GM18867 (cell line): ENCODE results near the gene SLC43A3.
"Not testable (repeated sequence)": the region's sequence is repeated elsewhere in the genome, so short reads cannot be mapped to it uniquely, and the experiment has no call there.

ENCODE experiments used
- ATAC-seq: cut with Tn5 transposase; IDR thresholded peaks from one replicate; pipeline ENCODE4 v1.9.1; 2021; ENCODE audit warnings: mild to moderate bottlenecking, moderate library complexity; ENCODE audit not compliant: unreplicated experiment

The SLC43A3 gene

DNA sequence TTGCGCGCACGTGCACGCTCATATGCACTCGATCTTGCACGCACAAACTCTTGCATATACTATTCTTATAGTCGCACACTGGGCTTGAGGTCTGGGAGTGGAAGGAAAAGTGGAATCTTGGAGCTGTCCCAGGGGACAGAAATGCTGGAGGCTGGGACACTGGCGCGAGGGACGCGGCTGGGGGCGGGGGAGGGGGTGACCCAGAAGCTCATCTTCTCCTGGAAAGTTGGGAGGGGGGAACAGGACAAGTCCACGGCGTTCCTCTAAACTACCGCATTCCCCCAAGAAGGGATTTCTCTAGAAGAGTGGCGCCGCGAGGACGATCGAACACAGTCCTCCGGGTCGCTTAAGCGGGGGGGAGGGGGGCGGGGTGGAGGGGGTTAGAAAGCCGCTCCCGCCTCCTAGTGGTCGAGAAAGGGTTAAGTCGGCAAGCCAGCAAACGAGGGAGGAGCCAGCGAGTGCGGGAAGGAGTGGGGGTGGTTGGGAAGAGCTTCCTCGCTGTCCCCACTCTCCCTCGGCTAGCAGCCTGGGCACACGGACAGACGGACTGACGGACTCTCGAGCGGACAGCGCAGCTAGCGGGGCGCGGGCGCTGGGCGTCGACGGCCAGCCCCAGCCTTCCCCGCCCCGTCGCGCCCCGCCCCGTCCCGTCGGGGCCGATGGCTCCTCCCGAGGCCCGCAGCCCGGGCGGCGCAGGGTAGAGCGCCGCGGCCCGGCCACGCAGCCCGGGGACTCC is 33.3 kb upstream of the SLC43A3 start, which contains the start of gene RTN4RL2:
TSS of gene RTN4RL2 (plus strand) at position 507 of the 736 bp plus-strand sequence. CDS start 338 bp downstream, outside the sequence.
- no peak for ATAC-seq

DNA sequence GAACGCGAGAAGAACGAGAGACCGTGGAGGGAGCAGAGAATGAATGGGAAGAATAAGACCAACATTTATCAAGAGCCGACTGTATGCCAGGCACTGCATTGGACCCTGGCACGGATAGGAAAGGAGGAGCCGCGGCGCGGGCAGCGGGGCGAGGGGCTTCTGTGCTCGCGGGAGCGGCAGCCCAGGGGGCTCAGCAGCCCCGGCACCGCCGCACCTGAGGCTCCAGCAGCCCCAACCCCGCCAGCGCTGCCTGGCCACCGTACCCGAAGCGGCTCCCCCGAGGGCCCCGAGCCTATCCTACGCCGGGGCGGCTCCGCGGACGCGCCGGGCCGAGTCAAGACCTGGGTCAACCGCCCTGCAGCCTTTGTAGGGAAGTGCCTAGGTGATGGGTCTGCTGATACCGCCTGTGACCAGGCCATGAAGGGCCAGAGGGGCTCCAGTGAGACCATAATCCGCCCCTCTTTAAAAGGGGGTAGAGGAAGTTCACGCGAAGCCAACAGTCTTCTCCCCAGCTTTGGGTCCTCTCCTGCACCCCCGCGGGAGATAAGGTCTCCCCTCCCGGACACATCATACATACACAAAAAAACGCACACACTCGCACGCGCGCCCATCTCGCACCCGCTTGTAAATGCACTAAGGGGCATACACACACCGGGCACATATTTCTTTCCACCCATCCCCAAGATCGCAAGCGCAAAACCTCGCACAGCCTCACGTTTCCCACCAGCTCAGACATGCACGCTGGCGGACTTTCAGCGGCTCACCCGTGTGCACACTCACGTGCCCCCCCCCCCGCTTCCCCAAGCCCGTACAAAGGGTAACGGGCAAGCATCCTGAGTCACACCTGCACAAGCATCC is 32.5 kb upstream of the SLC43A3 start:
- ATAC-seq = no peak

DNA sequence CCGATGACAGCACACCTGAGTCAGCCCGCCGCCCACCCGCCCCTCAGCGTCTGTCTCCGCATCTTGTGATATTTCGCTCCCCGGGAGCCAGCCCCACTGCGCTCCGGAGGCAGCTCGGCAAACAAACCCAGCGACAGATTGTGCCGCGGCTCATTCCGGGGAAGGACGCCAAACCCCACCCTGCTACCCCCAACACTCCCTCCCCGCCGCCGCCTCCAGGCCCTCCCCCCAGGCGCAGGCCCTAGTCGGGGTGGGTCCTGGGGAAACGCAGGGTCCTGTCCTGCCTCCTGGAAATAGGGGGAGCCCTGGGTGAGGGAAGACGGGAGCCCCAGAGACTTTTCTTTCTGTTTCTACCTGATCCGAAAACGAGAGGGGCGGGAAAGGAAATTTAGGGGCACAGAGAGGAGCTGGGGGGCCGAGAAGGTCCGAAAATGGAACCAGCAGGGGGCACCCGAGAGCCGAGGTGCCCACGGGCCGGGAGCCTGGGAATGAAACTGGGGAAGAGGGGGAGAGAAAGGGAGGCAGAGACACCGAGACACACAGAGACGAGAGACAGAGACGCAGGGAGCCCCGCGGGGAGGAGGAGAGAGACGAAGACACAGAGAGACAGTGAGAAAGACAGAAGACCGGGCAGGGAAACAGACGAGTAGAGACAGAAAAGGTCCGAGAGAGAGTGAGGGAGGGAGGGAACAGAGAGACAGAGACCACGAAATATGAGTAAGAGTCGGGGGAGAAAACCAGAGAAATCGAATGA is 31.7 kb upstream of the SLC43A3 start:
- no peak for ATAC-seq

DNA sequence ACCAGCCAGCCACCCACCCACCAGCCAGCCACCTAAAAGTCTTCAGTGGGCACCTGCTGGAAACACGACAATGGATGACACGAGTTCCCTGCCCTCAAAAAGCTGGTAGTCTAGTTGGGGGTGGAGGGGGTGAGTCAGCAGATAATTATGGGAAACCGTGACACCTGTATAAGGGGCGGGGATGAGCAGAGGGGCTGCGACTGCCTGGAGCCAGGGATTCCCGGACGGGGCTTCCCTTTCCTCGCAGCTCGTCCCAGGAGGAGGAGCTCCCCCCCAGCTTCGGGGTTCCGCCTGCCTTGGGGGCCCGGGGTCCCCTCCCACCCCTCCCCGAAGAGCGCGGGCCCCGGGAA is 31.1 kb upstream of the SLC43A3 start:
- no peak for ATAC-seq

DNA sequence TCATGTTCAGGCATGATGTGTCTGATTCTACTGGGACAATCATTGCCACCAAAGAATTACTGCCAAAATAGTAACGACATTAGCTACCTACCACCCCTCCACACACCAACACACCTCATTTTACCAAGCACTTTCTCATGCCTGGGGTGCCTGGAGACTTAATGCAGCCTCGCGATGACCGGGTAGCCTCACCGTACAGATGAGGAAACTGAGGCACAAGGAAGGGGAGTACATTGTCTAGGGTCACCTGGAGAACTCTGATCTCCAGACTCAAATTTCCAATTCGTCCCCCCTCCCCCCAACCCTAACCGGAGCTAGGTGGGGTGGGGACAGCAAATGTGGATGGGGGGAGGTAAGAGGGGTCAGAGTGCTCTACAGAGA is 30.7 kb upstream of the SLC43A3 start:
- peak; percentile 23 for ATAC-seq

DNA sequence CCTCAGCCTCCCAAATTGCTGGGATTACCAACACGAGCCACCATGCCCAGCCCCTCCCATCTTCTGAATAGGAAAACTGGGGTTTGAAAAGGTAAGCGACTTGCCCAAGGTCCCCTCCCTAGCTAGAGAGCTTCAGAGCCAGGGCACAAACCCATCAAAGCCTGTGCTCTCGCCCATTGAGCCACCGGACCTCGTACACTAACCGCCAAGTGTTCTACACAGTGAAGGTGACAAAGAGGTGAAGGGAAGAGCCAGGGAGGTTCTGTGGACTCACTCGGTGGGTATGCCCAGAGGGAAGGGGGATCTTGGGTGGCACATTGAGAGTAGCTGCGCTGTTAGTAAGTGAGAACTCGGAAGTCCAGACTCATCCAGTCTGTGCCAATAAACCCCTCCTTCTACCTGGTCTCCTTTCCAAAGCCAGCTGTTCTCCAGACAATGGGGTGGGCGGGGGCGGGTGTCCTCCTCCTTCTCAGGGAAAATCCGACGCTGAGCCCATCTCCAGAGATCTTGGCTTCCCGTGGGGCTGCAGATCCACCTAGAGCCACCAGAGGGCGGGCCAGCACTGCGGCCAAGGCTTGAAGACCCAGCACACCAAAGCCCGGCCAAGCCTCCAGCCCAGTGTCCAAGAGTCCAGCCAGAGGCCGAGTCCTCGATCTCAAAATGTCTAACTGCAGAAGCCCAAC is 30.2 kb upstream of the SLC43A3 start:
- ATAC-seq = peak; percentile 73

DNA sequence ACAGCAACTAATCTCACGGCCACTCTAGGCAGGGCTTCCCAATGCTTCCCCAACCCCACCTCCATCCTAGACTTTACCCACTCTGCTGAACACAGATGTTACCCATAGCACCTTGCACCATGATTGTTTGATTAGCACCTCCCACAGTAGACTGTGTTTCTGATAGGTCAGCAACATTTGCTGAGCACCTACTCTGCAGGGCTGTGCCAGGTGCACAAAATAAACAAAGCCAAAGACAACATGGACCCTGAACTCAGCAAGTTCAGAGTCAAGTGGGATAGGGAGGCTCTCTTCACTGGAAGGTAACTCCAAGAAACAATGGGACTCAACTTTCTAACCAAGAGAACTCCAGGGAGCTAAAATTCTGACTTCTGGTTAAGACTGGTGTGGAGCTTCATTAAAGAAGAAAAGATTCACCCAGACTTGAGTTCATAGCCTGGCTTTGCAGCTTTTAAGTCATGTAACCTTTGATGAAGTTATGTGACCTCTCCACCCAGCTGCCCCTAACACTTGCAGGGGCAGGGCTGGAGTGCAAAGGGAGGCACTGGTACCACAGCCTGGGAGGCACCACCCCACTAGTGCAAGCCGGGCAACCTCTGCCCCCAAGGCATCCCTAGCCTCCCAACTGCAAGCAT is 26.7 kb upstream of the SLC43A3 start:
- ATAC-seq = no peak

DNA sequence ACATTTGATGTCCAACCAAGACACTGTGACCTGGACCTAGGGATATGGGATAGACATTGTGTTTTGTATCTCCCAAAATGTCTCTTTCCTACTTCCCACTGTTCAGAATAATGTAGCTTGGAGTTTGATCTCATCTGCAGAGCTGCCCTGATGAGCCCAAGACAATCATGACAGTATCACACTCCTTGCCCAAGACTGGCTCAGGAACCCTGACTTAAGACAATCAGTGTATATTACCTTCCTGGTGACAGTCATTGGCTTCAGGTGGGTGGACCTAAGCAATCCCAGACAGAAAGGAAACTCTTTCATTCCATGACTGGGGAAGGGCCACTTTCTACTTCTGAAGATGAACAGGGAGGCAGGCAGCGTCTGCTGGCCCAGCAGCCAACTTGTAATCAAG is 19.1 kb upstream of the SLC43A3 start:
- no peak for ATAC-seq

DNA sequence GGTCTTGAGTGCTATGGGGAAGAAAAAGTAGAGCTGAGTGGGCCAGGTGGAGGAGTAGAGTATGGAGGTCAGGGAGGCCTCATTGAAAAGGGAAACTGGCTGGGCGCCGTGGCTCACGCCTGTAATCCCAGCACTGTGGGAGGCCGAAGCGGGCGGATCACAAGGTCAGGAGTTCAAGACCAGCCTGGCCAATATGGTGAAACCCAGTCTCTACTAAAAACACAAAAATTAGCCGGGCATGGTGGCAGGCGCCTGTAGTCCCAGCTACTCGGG is 18.1 kb upstream of the SLC43A3 start:
- ATAC-seq = not testable (repeated sequence)

DNA sequence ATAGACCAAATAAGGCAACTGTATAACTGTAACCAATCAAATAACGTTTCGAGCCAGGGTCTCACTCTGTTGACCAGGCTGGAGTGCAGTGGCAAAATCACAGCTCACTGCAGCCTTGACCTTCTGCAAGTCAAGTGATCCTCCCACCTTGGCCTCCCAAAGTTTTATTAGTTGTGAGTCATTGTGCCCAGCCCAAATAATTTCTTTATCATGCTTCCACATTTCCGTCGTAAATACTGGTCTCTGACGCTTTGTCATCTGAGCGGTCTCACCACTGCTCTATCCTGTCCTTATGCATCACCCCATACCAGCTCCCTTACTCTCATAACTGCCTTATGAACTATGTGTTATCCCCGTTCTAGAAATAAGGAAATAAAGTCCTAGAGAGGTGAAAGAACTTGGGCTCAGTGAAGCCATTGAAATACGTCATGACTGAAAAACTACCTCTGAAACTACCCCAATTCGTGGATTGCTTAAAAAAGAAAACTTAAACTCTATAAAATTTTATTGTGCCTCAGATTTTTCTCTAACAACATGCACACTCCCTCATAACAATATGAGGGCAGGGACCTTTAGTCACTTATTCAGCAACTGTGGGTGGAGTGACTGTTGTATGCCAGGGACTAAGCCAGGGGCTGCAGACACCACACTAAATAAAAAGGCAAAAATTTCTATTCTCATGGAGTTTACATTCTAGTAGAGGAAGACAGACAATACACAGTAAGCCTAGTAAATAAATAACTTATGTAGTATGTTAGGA is 17.6 kb upstream of the SLC43A3 start:
- ATAC-seq = no peak

DNA sequence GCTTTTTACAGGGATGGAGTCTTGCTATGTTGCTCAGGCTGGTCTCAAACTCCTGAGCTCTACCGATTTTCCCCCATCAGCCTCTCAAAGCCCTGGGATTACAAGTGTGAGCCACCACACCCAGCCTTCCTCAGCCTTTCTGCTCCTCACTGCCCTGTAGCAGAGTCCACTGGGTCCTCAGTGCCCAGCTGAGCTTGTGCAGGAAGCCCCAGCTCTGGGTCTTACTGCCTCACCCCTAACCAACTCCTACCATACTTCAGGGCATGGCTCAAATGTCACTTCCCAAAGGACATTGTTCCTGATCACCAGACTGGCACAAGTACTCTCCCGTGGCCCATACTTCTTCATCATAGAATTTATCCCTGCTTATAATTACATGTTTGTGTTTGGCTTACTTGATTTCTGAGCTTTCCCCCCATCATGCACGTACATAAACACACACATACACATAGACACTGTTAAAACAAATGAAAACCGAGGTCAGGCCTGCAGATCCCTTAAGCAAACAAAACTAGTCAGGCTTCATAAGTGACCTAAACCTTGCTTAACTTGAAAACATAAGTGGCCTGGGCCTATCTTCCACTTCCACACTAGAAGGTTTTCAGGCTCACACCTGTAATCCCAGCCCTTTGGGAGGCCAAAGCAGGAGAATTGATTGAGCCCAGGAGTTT is 14.0 kb upstream of the SLC43A3 start:
- ATAC-seq = no peak

DNA sequence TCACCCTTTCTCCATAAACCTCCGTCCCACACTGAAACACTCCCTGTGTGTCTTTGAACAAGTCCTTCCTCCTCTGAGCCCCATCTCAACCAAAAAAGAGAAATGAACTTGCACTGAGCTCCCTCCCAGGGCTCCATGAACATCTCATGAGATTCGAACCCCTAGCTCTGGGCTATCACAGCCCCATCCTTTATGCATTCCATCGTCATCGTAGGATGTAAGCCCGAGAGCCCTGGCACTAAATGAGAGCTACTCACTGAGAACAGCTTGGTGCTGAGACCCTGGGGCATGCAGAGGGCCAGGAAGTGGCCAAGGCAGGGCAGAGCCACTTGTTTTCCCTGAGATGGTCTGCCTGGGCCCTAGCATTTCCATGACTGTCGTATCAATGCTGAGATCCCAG is 12.9 kb upstream of the SLC43A3 start:
- ATAC-seq = no peak

DNA sequence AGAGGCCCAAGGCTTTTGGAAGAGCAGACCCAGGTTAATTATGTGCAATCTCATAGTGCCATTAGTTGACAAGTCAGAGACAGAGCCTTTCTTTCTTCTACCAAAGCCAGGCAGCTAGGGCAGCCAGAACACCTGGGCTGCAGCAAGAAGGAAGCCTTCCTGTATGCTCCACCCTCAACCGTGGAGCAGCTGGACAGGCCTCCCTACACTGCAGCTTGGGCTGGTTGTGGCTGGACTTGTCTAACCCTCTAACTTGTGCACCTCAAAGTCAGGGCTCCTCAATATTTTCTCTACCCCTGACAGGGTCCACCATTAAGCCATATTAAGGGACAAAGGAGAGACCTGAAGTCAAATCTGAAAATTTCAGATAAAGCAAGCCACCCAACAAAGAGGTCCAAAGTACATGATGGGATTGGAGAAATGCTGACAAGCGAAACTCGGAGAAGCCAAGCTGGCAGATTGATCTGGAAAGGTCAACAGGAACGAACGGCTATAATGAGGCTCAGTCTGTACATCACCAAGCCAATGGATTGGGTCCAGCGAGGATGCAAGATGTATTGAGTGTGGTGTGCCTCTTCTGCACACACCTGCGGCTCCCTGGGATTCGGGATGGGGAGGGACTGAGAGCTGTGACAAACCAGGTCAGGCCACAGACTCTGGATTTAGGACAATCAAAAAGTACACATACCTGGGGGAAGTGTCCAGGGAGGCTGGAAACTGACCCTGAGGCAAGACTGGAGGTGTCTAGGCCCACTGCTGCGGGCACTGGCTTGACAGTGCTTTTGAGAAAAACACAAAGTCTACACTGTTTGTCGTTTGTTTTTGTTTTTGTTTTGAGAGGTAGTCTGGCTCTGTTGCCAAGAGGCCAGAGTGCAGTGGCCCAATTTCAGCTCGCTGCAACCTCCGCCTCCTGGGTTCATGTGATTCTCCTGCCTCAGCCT is 11.7 kb upstream of the SLC43A3 start:
- no peak for ATAC-seq

DNA sequence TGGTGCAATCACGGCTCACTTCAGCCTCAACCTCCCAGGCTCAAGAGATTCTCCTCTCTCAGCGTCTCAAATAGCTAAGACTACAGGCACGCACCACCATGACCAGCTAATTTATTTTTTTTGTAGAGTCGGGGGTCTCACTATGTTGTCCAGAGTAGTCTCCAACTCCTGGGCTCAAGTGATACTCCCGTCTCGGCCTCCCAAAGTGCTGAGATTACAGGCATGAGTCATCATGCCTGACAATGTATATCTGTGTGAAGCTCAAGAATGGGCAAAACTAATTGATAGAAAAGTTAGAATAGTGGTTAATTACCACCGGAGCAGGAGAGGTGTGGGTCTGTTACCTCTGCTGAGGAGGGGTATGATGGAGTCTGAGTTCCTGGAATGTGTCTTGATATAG is 9.1 kb upstream of the SLC43A3 start:
- no peak for ATAC-seq

DNA sequence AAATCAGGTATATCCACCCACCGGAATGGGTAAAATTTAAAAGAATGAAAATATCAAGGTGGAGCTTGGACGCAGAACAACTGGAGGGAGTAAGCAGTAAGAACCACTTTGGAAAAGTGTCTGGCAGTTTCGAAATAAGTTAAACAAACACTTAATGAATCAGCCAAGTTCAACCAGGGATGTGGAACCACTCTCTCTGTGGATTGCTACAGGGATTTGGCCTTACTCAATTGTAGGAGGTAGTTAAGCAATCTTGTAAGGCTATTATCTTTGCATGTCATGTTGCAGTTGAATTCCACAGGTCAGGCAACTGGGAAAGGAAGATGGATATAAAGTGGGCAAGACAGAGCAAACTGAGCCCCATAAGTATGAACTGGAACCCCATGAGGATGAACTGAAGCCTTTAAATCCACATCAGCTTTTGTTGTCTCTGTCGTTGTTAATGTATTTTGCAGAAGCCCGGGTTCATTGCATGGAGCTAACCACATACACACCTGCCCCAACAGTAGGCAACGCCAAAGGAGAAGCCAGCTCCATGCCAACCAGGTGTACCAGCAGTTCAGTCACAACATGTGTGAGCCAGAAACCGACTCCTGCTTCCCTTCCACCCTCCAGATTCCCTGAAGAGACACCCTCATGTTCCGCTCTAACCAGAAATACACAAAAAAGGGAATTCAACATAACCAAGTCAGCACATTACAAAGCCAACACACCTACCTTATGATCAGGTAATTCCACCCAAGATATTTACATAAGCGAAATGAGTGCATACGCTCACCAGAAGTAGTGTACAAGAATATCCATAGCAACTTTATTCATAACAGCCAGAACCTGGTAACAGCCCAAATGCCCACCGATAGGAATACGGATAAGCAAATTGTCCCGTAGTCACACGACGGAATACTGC is 8.0 kb upstream of the SLC43A3 start:
- ATAC-seq = no peak

DNA sequence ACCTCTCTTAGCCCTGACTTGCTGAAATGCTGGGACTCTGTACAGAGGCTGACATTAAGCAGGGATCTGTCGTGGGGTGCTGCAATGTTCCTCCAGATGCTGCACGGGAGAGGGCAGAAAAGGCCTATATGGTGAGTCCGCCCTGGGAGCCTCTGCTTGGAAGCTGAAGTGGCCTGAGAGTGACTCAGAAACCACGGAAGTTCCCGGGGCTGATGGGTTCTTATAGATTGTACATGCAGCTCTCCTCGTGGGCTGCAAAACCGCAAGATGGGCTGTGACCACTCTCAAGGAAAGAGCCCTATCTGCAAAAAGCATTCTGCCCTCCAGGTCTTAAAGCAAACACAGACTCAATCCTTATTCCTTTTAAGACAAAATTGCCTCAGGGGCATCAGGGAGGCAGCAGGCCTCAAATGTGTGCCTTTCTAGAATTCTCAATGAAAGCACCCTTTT is 5.8 kb upstream of the SLC43A3 start:
- ATAC-seq = no peak

DNA sequence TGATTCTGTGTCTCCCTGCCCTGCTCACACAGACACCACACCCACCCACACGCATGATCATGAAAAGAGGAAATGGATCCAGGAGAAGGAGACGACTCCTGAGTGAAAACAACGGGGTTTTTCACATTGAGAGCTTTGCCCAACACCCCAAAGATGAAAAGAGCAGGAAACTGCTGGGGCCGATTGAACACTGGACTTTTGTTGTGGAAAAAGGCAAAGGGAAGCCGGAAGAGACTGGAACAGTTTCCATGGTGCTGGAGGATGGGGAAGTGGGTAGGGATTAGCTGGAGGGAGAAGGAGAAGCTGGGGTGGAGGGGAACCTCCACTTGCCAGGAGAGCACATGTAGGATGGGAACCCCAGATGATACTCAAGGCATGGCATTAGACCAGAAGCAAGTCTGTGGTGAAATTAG is 5.2 kb upstream of the SLC43A3 start:
- no peak for ATAC-seq
